ENCODE results near the gene NEK10. TPM values are rescaled to one million over a fixed set of nuclear protein-coding genes. Genes with fewer than 3 reads are reported as not detected.

NEK10 gene
- total and polyA plus RNA-seq, 12 donors: 0.16 to 4.8 (median 0.65) TPM

- no peaks in the 10 kb centered on the region for H3K27me3 ChIP-seq
- H3K4me3 ChIP-seq: no peak overlapping the region
- H3K27ac ChIP-seq: no peak overlapping the region
- no peaks in the 10 kb centered on the region for H3K9me3 ChIP-seq (replicated peaks in 1 of 3)
- TF ChIP-seq, protein P1, sequence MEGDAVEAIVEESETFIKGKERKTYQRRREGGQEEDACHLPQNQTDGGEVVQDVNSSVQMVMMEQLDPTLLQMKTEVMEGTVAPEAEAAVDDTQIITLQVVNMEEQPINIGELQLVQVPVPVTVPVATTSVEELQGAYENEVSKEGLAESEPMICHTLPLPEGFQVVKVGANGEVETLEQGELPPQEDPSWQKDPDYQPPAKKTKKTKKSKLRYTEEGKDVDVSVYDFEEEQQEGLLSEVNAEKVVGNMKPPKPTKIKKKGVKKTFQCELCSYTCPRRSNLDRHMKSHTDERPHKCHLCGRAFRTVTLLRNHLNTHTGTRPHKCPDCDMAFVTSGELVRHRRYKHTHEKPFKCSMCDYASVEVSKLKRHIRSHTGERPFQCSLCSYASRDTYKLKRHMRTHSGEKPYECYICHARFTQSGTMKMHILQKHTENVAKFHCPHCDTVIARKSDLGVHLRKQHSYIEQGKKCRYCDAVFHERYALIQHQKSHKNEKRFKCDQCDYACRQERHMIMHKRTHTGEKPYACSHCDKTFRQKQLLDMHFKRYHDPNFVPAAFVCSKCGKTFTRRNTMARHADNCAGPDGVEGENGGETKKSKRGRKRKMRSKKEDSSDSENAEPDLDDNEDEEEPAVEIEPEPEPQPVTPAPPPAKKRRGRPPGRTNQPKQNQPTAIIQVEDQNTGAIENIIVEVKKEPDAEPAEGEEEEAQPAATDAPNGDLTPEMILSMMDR (IDR thresholded peaks at IDR 0.05): no peak
- TF ChIP-seq POLR2A (IDR thresholded peaks at IDR 0.05): no peak
- H3K36me3 ChIP-seq (replicated peaks in 1 of 2): no peaks in the 10 kb centered on the region
- no peaks in the 10 kb centered on the region for H3K4me1 ChIP-seq (replicated peaks in 1 of 2)
- no peak for DNase-seq
- intact Hi-C loops (cut with DNase I): no loop called here
- 67 to 94% (median 79%) methylated on average over 1 of the region's 1 CpG for WGBS, 4 donors
Observed at GRCh38 chr3:27147215-27147614, 222.0 kb downstream of the NEK10 start.

DNA sequence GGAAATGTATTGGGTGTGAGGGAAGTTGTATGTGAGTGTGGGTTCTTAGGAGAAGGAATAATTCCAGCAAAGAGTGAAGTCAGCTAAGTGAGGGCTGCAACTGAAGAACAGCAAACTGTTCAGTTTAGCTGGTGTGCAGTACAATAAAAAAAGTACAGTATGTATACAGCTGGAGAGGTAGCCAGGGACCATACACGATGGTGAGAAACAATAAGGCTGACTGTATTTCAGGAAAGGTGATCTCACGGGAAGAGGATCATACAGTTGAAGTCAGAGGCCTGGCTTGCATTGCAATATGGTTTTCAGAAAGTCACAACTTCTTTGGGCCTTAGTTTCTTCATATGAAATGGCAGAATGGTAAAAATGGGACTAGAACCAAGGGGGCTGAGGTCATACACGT, 222.4 kb downstream of the NEK10 start:
- Histone ChIP-seq H3K36me3 (replicated peaks in 1 of 2) (no peaks in the 10 kb centered on the region), H3K9me3 (replicated peaks in 1 of 3) (no peaks in the 10 kb centered on the region), H3K27me3 (no peaks in the 10 kb centered on the region), H3K4me3 (no peak overlapping the region), H3K4me1 (replicated peaks in 1 of 2) (no peaks in the 10 kb centered on the region), H3K27ac (no peak overlapping the region)
- 73 to 78% (median 77%) methylated on average over 3 of the region's 3 CpGs for WGBS, 4 donors
- intact Hi-C loops (cut with DNase I): no loop called here
- DNase-seq: no peak
- TF ChIP-seq POLR2A (IDR thresholded peaks at IDR 0.05): no peak
- TF ChIP-seq, protein P1 (IDR thresholded peaks at IDR 0.05): no peak

DNA sequence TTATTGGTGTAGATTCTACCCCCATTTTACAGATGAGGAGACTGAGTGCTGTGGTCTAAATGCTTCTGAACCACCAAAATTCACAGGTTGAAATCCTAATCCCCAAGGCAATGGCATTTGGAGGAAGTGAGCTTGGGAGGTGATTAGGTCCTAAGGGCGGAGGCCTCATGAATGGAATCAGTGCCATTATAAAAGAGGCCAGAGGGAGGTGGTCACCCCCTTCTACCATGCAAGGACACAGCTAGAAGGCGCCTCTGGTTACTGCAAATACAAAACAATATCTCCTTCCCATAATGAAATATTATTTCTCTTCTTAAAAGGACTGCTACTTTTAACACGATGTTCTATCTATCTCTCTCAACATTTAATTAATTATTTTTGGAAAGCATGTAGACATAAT, 223.5 kb downstream of the NEK10 start:
- DNase-seq: no peak

DNA sequence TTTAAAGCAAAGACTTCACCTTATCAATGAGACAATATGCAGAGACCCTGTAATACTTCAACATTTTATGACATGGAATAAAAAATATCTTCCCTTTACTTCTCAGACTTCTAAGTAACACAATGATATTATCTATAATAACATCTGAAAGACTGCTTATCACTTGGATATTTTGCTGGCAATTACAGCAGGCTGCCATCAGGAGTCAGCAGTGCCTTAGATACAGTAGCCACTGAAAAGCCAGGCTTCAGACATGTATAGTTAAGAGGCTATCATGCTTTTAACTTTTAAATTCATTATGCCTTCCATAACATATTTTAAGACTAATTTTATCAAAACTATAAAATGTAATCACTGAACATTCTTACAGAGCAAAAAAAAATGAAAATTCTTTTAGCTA, 227.5 kb downstream of the NEK10 start:
- TF ChIP-seq, protein P1 (IDR thresholded peaks at IDR 0.05): no peak
- TF ChIP-seq POLR2A (IDR thresholded peaks at IDR 0.05): no peak
- intact Hi-C loops (cut with DNase I): no loop called here
- Histone ChIP-seq H3K4me1 (replicated peaks in 1 of 2) (no peaks in the 10 kb centered on the region), H3K27me3 (no peaks in the 10 kb centered on the region), H3K9me3 (replicated peaks in 1 of 3) (no peaks in the 10 kb centered on the region), H3K4me3 (no peak overlapping the region), H3K27ac (no peak overlapping the region), H3K36me3 (replicated peaks in 1 of 2) (no peaks in the 10 kb centered on the region)
- no peak for DNase-seq

More for the DNA sequence above, 223.5 kb downstream of the NEK10 start:
- WGBS, 4 donors: 88 to 92% (median 91%) methylated on average over 3 of the region's 3 CpGs
- intact Hi-C loops (cut with DNase I): no loop called here
- TF ChIP-seq, protein P1 (IDR thresholded peaks at IDR 0.05): no peak
- TF ChIP-seq POLR2A (IDR thresholded peaks at IDR 0.05): no peak
- no peaks in the 10 kb centered on the region for H3K9me3 ChIP-seq (replicated peaks in 1 of 3)
- no peaks in the 10 kb centered on the region for H3K36me3 ChIP-seq (replicated peaks in 1 of 2)
- no peak overlapping the region for H3K4me3 ChIP-seq
- no peaks in the 10 kb centered on the region for H3K4me1 ChIP-seq (replicated peaks in 1 of 2)
- no peaks in the 10 kb centered on the region for H3K27me3 ChIP-seq
- H3K27ac ChIP-seq: no peak overlapping the region

Data from adrenal gland (tissue), 12 donors.